Calu3 (cell line): ENCODE data around the gene CEP295NL. TPM values are rescaled to one million over a fixed set of nuclear protein-coding genes. Genes with fewer than 3 reads are reported as not detected.
"Not testable (repeated sequence)": the region's sequence is repeated elsewhere in the genome, so short reads cannot be mapped to it uniquely, and the experiment has no call there.

Experiments
- BruUV-seq: library from RNA; stranded (reverse); fragments of 400-500 nt; replicated peaks from 2 replicates; lab custom pipeline; 2021; lab: Mats Ljungman, UMichigan
- CTCF ChIA-PET: fragments of 300-600 bp; sonication (Branson Sonifier 250); formaldehyde crosslinking; loops from one replicate; lab custom pipeline; 2022; ENCODE audit warnings: antibody characterized with exemption; lab: Charles Lee
- DNase-seq: peaks from one replicate; pipeline ENCODE4 v3.0.0; 2022
- H3K27ac Mint-ChIP-seq: one replicate; pipeline ENCODE4 v1.8.0; 2022; ENCODE audit warnings: mixed read lengths; ENCODE audit not compliant: unreplicated experiment
- H3K27me3 Mint-ChIP-seq: one replicate; pipeline ENCODE4 v1.8.0; 2022; ENCODE audit warnings: mixed read lengths; ENCODE audit not compliant: unreplicated experiment
- H3K36me3 Mint-ChIP-seq: one replicate; pipeline ENCODE4 v1.8.0; 2022; ENCODE audit warnings: mild to moderate bottlenecking, moderate library complexity, mixed read lengths; ENCODE audit not compliant: insufficient read depth, unreplicated experiment
- H3K4me1 Mint-ChIP-seq: one replicate; pipeline ENCODE4 v1.8.0; 2022; ENCODE audit warnings: mild to moderate bottlenecking, low read depth, mixed read lengths; ENCODE audit not compliant: unreplicated experiment
- H3K4me3 Mint-ChIP-seq: one replicate; pipeline ENCODE4 v1.8.0; 2022; ENCODE audit warnings: mild to moderate bottlenecking, low read depth, moderate library complexity, mixed read lengths; ENCODE audit not compliant: unreplicated experiment
- H3K9me3 Mint-ChIP-seq: one replicate; pipeline ENCODE4 v1.8.0; 2022; ENCODE audit warnings: low read depth, mixed read lengths; ENCODE audit not compliant: unreplicated experiment
- intact Hi-C: fragments of 100-400 bp; cut with micrococcal nuclease; formaldehyde crosslinking; loops from one replicate; pipeline ENCODE4 v1.10.0; 2022; ENCODE audit not compliant: unreplicated experiment
- total RNA-seq: library from RNA; stranded (reverse); gene quantifications from 2 replicates; pipeline ENCODE4 v1.2.3, GENCODE V29; 2022
- TF ChIP-seq, protein P1 (sequence below): fragments of 200-600 bp; IDR thresholded peaks from one replicate; pipeline ENCODE4 v1.8.0; 2022; ENCODE audit warnings: antibody characterized with exemption; ENCODE audit not compliant: unreplicated experiment

CEP295NL gene
- total RNA-seq, 1 experiment from 2014 or later = 4.6 TPM

DNA sequence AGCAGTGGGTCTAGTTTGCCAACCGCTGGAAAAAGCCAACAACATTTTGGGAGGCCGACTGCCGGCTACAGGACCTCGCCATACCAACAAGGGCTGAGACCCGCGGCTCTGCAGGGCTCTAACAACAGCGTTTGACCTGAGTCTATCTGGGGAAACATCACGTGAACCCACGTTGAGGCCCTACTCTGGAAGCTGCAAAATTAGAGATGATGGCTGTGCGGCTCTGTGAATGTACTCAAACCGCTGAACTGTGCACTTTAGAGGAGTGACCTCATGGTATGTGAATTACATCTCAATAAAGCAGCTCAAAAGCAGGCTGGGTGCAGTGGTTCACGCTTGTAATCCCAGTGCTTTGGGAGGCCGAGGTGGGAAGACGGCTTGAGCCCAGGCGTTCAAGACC is 10.1 kb upstream of the CEP295NL start:
- intact Hi-C loops = no loop called here
- TF ChIP-seq, protein P1, sequence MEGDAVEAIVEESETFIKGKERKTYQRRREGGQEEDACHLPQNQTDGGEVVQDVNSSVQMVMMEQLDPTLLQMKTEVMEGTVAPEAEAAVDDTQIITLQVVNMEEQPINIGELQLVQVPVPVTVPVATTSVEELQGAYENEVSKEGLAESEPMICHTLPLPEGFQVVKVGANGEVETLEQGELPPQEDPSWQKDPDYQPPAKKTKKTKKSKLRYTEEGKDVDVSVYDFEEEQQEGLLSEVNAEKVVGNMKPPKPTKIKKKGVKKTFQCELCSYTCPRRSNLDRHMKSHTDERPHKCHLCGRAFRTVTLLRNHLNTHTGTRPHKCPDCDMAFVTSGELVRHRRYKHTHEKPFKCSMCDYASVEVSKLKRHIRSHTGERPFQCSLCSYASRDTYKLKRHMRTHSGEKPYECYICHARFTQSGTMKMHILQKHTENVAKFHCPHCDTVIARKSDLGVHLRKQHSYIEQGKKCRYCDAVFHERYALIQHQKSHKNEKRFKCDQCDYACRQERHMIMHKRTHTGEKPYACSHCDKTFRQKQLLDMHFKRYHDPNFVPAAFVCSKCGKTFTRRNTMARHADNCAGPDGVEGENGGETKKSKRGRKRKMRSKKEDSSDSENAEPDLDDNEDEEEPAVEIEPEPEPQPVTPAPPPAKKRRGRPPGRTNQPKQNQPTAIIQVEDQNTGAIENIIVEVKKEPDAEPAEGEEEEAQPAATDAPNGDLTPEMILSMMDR = no peak
- Mint-ChIP-seq H3K4me1 (peaks cover 50% of the 10 kb centered on the region), H3K9me3 (no peaks in the 10 kb centered on the region), H3K27ac (no peak overlapping the region), H3K36me3 (peaks cover 31% of the 10 kb centered on the region), H3K27me3 (no peaks in the 10 kb centered on the region), H3K4me3 (no peak overlapping the region)
- CTCF ChIA-PET = interaction anchor here (0.8 kb wide), 1 partner anchor 14 kb away, joined by 4 read pairs; no protein-coding TSS in a partner anchor
- no peak for DNase-seq
- BruUV-seq = no TSS peak

DNA sequence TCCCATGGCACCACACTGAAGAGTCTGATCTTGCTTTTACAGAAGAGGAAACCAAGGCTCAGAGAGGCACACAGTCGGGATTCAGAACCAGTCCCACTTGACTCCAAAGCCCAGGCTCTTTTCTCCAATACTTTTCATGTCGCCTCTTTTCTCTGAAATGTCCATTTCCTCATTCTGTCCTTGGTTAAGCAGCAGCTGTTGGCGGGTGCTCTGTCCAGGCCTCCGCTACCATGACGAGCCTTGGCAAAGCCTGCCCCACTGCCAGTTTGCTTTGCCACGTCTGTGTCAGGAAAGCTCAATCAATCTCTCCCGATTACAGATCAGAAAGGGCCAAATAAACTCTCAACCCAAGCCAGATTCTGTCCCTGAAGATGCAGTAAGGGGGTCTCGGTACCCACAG is 9.1 kb upstream of the CEP295NL start:
- Mint-ChIP-seq H3K27me3 (no peaks in the 10 kb centered on the region), H3K4me1 (peaks cover 44% of the 10 kb centered on the region), H3K4me3 (no peak overlapping the region), H3K27ac (no peak overlapping the region), H3K9me3 (no peaks in the 10 kb centered on the region), H3K36me3 (peaks cover 31% of the 10 kb centered on the region)
- BruUV-seq = no TSS peak
- CTCF ChIA-PET = no interaction called here
- TF ChIP-seq, protein P1 = no peak
- DNase-seq = no peak
- intact Hi-C loops = no loop called here

GRCh38 chr17:78911543-78911942 is 8.5 kb upstream of the CEP295NL start:
- H3K27ac Mint-ChIP-seq, DNase-seq, CTCF ChIA-PET, H3K27me3 Mint-ChIP-seq, H3K9me3 Mint-ChIP-seq, H3K4me3 Mint-ChIP-seq, intact Hi-C loops, BruUV-seq: not testable (repeated sequence)
- peaks cover 31% of the 10 kb centered on the region for H3K36me3 Mint-ChIP-seq
- peaks cover 40% of the 10 kb centered on the region for H3K4me1 Mint-ChIP-seq

DNA sequence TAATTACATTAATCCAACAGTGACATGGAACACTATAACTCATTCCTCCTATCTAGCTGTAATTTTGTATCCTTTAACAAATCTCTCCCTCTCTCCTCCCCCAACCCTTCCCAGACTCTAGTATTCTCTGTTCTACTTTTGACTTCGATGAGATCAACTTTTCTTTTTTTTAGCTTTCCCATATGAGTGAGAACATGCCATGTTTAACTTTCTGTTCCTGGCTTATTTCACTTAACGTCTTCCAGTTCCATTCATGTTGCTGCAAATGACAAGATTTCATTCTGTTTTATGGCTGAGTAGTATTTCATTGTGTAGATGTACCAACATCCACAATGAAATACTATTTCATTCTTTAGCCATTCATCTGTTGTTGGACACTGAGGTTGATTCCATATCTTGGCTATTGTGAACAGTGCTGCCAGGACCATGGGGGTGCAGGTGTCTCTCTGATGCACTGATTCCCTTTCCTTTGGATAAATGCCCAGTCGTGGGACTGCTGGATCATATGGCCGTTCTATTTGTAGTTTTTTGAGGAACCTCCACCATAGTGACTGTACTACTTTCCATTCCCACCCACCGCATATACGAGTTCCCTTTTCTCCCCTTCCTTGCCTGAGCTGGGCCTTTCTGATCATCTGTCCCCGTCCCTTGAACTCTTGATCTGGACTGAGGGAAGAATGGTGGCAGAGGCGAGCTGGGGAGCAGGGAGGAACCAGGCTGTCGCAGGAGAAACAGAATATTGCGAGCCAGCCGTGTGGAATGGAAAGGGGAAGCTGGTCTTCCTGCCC is 7.7 kb upstream of the CEP295NL start:
- Mint-ChIP-seq H3K27ac (no peak overlapping the region), H3K36me3 (peaks cover 25% of the 10 kb centered on the region), H3K4me1 (peaks cover 31% of the 10 kb centered on the region), H3K4me3 (no peak overlapping the region), H3K9me3 (no peaks in the 10 kb centered on the region), H3K27me3 (no peaks in the 10 kb centered on the region)
- CTCF ChIA-PET = no interaction called here
- TF ChIP-seq, protein P1 = no peak
- DNase-seq = no peak
- BruUV-seq = no TSS peak
- intact Hi-C loops = no loop called here

- Mint-ChIP-seq H3K27ac (no peak overlapping the region), H3K4me1 (peaks cover 28% of the 10 kb centered on the region), H3K27me3 (no peaks in the 10 kb centered on the region), H3K9me3 (no peaks in the 10 kb centered on the region), H3K4me3 (no peak overlapping the region), H3K36me3 (peaks cover 16% of the 10 kb centered on the region)
- CTCF ChIA-PET = interaction anchor here (0.6 to 1.0 kb wide), 2 partner anchors 8 to 15 kb away, joined by 3 read pairs; no protein-coding TSS in a partner anchor
- TF ChIP-seq, protein P1 = no peak
- BruUV-seq = no TSS peak
- DNase-seq = no peak
- intact Hi-C loops = no loop called here
These were observed 5.4 kb upstream of the CEP295NL start for GRCh38 chr17:78908426-78908825.
